SK-N-SH (cell line): ENCODE data around the gene FAM107B. TPM values are rescaled to one million over a fixed set of nuclear protein-coding genes. Genes with fewer than 3 reads are reported as not detected.

Source experiments
- CTCF ChIA-PET: fragments of 300-600, 350-600 bp; formaldehyde crosslinking; extraction: SDS; loops from one replicate; lab custom pipeline; 2021; lab: Yijun Ruan, JAX
- POLR2A ChIA-PET: fragments of 350-600 bp; sonication (Branson Sonifier 250); formaldehyde crosslinking; extraction: SDS; loops from one replicate; lab custom pipeline; 2020; ENCODE audit warnings: antibody characterized with exemption, inconsistent platforms; lab: Yijun Ruan, JAX
- DNase-seq: peaks from one replicate; pipeline ENCODE4 v3.0.0; 2012
- H2AFZ ChIP-seq: fragments of 200-600 bp; sonication (generic); 2 replicates; pipeline ENCODE4 v1.8.1; 2016; ENCODE audit warnings: antibody characterized with exemption, mild to moderate bottlenecking, low read depth
- H3F3A ChIP-seq: fragments of 200-600 bp; sonication (generic); replicated peaks from 2 replicates; pipeline ENCODE3; 2016; ENCODE audit warnings: antibody characterized with exemption, mild to moderate bottlenecking; ENCODE audit not compliant: insufficient read depth
- H3K27ac ChIP-seq, 2 experiments: fragments of 200-500 bp in 1 of 2; fragments of 200-600 bp in 1 of 2; sonication (Bioruptor generic) in 1 of 2; sonication (generic), shearing (Covaris generic) in 1 of 2; 2 replicates each; pipeline versions ENCODE4 v1.5.1 to v1.6.1; 2014 to 2016; ENCODE audit warnings: low read depth in 2 of 2, inconsistent platforms in 1 of 2, low read length in 1 of 2, mild to moderate bottlenecking in 1 of 2, mixed read lengths in 1 of 2
- H3K27me3 ChIP-seq: fragments of 200-600 bp; sonication (generic), shearing (Covaris generic); 2 replicates; pipeline ENCODE4 v1.6.1; 2016; ENCODE audit warnings: mixed run types; ENCODE audit not compliant: insufficient read depth
- H3K36me3 ChIP-seq, 2 experiments: fragments of 200-500 bp in 1 of 2; fragments of 200-600 bp in 1 of 2; sonication (Bioruptor generic) in 1 of 2; sonication (generic) in 1 of 2; replicated peaks in 1 of 2; 2 replicates each; pipeline versions ENCODE3 to v1.5.1; 2014 to 2016; ENCODE audit warnings: low read length in 1 of 2, mild to moderate bottlenecking in 1 of 2; ENCODE audit not compliant: insufficient read depth in 2 of 2, control insufficient read depth in 1 of 2
- H3K4me1 ChIP-seq, 2 experiments: fragments of 200-500 bp in 1 of 2; fragments of 200-600 bp in 1 of 2; sonication (Bioruptor generic) in 1 of 2; sonication (generic), shearing (Covaris generic) in 1 of 2; 2 replicates each; pipeline versions ENCODE4 v1.5.1 to v1.6.1; 2014 to 2016; ENCODE audit warnings: low read depth in 1 of 2, low read length in 1 of 2, mixed run types in 1 of 2; ENCODE audit not compliant: insufficient read depth in 2 of 2, control insufficient read depth in 1 of 2
- H3K4me2 ChIP-seq: fragments of 200-600 bp; sonication (generic), shearing (Covaris generic); 2 replicates; pipeline ENCODE4 v1.6.1; 2017; ENCODE audit warnings: mixed run types
- H3K4me3 ChIP-seq, 2 experiments: fragments of 200-500 bp in 1 of 2; fragments of 200-600 bp in 1 of 2; sonication (Bioruptor generic) in 1 of 2; sonication (generic), shearing (Covaris generic) in 1 of 2; 2 replicates each; pipeline versions ENCODE4 v1.5.1 to v1.8.1; 2014 to 2016; ENCODE audit warnings: low read depth in 2 of 2, inconsistent platforms in 1 of 2, low read length in 1 of 2, mild to moderate bottlenecking in 1 of 2, mixed read lengths in 1 of 2, moderate library complexity in 1 of 2
- H3K79me2 ChIP-seq: fragments of 200-600 bp; sonication (generic); 2 replicates; pipeline ENCODE4 v1.8.1; 2017; ENCODE audit warnings: mild to moderate bottlenecking; ENCODE audit not compliant: insufficient read depth
- H3K9ac ChIP-seq: fragments of 200-600 bp; sonication (generic); 2 replicates; pipeline ENCODE4 v1.6.1; 2017; ENCODE audit warnings: mixed run types
- H3K9me2 ChIP-seq: fragments of 200-600 bp; sonication (generic); 2 replicates; pipeline ENCODE4 v1.6.1; 2017; ENCODE audit warnings: mixed run types
- H3K9me3 ChIP-seq: fragments of 200-600 bp; sonication (generic); 2 replicates; pipeline ENCODE4 v1.6.1; 2017; ENCODE audit warnings: mixed run types, mild to moderate bottlenecking, moderate library complexity
- H4K20me1 ChIP-seq: fragments of 200-600 bp; sonication (generic); 2 replicates; pipeline ENCODE4 v1.6.1; 2017; ENCODE audit warnings: mild to moderate bottlenecking, mixed run types; ENCODE audit not compliant: insufficient read depth
- CHD2 ChIP-seq: fragments of 150-350 bp; IDR thresholded peaks from 2 replicates; pipeline ENCODE4 v1.6.1; 2018; ENCODE audit warnings: low read length; ENCODE audit not compliant: partially characterized antibody
- ELF1 ChIP-seq: IDR thresholded peaks from 2 replicates; pipeline ENCODE4 v1.4.0; 2012
- FOSL2 ChIP-seq: IDR thresholded peaks from 2 replicates; pipeline ENCODE4 v1.4.0; 2012; ENCODE audit warnings: low read depth, mild to moderate bottlenecking, moderate library complexity, borderline replicate concordance
- FOXM1 ChIP-seq: IDR thresholded peaks from 2 replicates; pipeline ENCODE4 v1.4.0; 2012; ENCODE audit warnings: low read depth, mild to moderate bottlenecking
- IRF3 ChIP-seq: fragments of 150-350 bp; IDR thresholded peaks from 2 replicates; pipeline ENCODE4 v1.6.1; 2016; ENCODE audit warnings: mild to moderate bottlenecking, low read depth, low read length
- JUND ChIP-seq: IDR thresholded peaks from 2 replicates; pipeline ENCODE4 v1.4.0; 2012
- MAX ChIP-seq: IDR thresholded peaks from 2 replicates; pipeline ENCODE4 v1.4.0; 2012; ENCODE audit warnings: low read depth
- MEF2A ChIP-seq: IDR thresholded peaks from 2 replicates; pipeline ENCODE4 v1.4.0; 2012; ENCODE audit warnings: low read depth, borderline replicate concordance
- MXI1 ChIP-seq: IDR thresholded peaks from 2 replicates; pipeline ENCODE4 v1.6.1; 2012; ENCODE audit warnings: mild to moderate bottlenecking, low read depth, low read length, improper control_type of control experiment
- NFIC ChIP-seq: IDR thresholded peaks from 2 replicates; pipeline ENCODE4 v1.4.0; 2012; ENCODE audit warnings: borderline replicate concordance
- RAD21 ChIP-seq: IDR thresholded peaks from 2 replicates; pipeline ENCODE4 v1.6.1; 2012; ENCODE audit warnings: mild to moderate bottlenecking, low read length
- REST ChIP-seq: IDR thresholded peaks from 2 replicates; pipeline ENCODE4 v1.6.1; 2012; ENCODE audit warnings: mild to moderate bottlenecking, low read depth, low read length, moderate library complexity
- RFX5 ChIP-seq: IDR thresholded peaks from 2 replicates; pipeline ENCODE4 v1.6.1; 2012; ENCODE audit warnings: mild to moderate bottlenecking, improper control_type of control experiment, low read length
- SIN3A ChIP-seq: IDR thresholded peaks from 2 replicates; pipeline ENCODE4 v1.6.1; 2012; ENCODE audit warnings: low read depth, mild to moderate bottlenecking, low read length, moderate library complexity, borderline replicate concordance
- TAF1 ChIP-seq: IDR thresholded peaks from 2 replicates; pipeline ENCODE4 v1.6.1; 2012; ENCODE audit warnings: low read depth, mild to moderate bottlenecking, low read length, moderate library complexity, borderline replicate concordance
- TCF12 ChIP-seq: IDR thresholded peaks from 2 replicates; pipeline ENCODE4 v1.4.0; 2012
- TEAD4 ChIP-seq: IDR thresholded peaks from 2 replicates; pipeline ENCODE4 v1.4.0; 2012; ENCODE audit warnings: mild to moderate bottlenecking, borderline replicate concordance; ENCODE audit not compliant: insufficient read depth
- USF2 ChIP-seq: fragments of 150-350 bp; IDR thresholded peaks from 2 replicates; pipeline ENCODE4 v1.6.1; 2017; ENCODE audit warnings: antibody characterized with exemption, low read length, low read depth, borderline replicate concordance
- YY1 ChIP-seq: IDR thresholded peaks from 2 replicates; pipeline ENCODE4 v1.4.0; 2012; ENCODE audit warnings: low read depth, mild to moderate bottlenecking
- WGBS: methylation state at CpG from one replicate; pipeline ENCODE4 v1.1.6; 2017; ENCODE audit warnings: low lambda C conversion rate; 5-methylcytosine and 5-hydroxymethylcytosine counted together
- polyA plus RNA-seq, 3 experiments: library from polyadenylated mRNA; depleted of rRNA; stranded (reverse); fragments of >200 nt; gene quantifications; 2 replicates each; pipeline ENCODE4 v1.2.3, GENCODE V29; 2012

The FAM107B gene
- polyA plus RNA-seq, 1 of the 3 experiments (the other 2 are of a cell fraction): 1.0 TPM

GRCh38 chr10:14742815-14743214 lies 31.9 kb downstream of the FAM107B start:
- H3K4me1 ChIP-seq: no peaks in the 10 kb centered on the region
- H3K9me3 ChIP-seq: no peaks in the 10 kb centered on the region
- H3K9ac ChIP-seq: no peak overlapping the region
- H3F3A ChIP-seq: no peaks in the 10 kb centered on the region
- H3K79me2 ChIP-seq: no peaks in the 10 kb centered on the region
- no peak for DNase-seq
- no peak overlapping the region for H3K27ac ChIP-seq
- H3K27me3 ChIP-seq: no peaks in the 10 kb centered on the region
- 30% methylated on average over 3 of the region's 3 CpGs for WGBS
- H4K20me1 ChIP-seq: no peaks in the 10 kb centered on the region
- ChIA-PET CTCF (interaction anchor here (1.1 kb wide), 1 partner anchor 10 kb away, joined by 4 read pairs; no protein-coding TSS in a partner anchor), POLR2A (no interaction called here)
- H3K4me2 ChIP-seq: no peak overlapping the region
- H3K36me3 ChIP-seq: no peaks in the 10 kb centered on the region
- H2AFZ ChIP-seq: no peak overlapping the region
- H3K9me2 ChIP-seq: no peaks in the 10 kb centered on the region
- TF ChIP-seq JUND (no peak), USF2 (no peak), MAX (no peak), ELF1 (no peak), TCF12 (no peak), REST (no peak), SIN3A (no peak), MXI1 (no peak), TAF1 (no peak)
- no peak overlapping the region for H3K4me3 ChIP-seq

- ChIA-PET CTCF (interaction anchor here (1.1 kb wide), 1 partner anchor 10 kb away, joined by 4 read pairs; no protein-coding TSS in a partner anchor), POLR2A (no interaction called here)
- Histone ChIP-seq H3K27ac (no peak overlapping the region), H3K9me3 (no peaks in the 10 kb centered on the region), H2AFZ (no peak overlapping the region), H3K9me2 (no peaks in the 10 kb centered on the region), H4K20me1 (no peaks in the 10 kb centered on the region), H3K4me3 (no peak overlapping the region), H3K27me3 (no peaks in the 10 kb centered on the region), H3K4me1 (no peaks in the 10 kb centered on the region), H3K36me3 (no peaks in the 10 kb centered on the region), H3K4me2 (no peak overlapping the region), H3K9ac (no peak overlapping the region), H3F3A (no peaks in the 10 kb centered on the region), H3K79me2 (no peaks in the 10 kb centered on the region)
- 13% methylated on average over 1 of the region's 1 CpG for WGBS
- TF ChIP-seq JUND: no peak
- no peak for TF ChIP-seq YY1
- TF ChIP-seq RAD21: no peak
- TF ChIP-seq IRF3: no peak
- TF ChIP-seq NFIC: no peak
- TF ChIP-seq FOSL2: no peak
- TF ChIP-seq CHD2: no peak
- no peak for TF ChIP-seq MAX
- no peak for TF ChIP-seq MEF2A
- TF ChIP-seq FOXM1: no peak
- no peak for TF ChIP-seq RFX5
- no peak for TF ChIP-seq TEAD4
- no peak for DNase-seq
Observed at GRCh38 chr10:14742382-14742781, 32.3 kb downstream of the FAM107B start.
